Measurements from ENCODE around the gene PNMA5.

The PNMA5 gene

GRCh38 chrX:152958524-152959465 is 35.1 kb downstream of the PNMA5 start:
- peak; percentile 90 for DNase-seq

GRCh38 chrX:152958047-152958446 is 35.9 kb downstream of the PNMA5 start:
- DNase-seq: no peak

GRCh38 chrX:152950786-152951185 is 43.1 kb downstream of the PNMA5 start:
- DNase-seq: no peak

- DNase-seq: no peak
These were observed 44.8 kb downstream of the PNMA5 start for GRCh38 chrX:152949114-152949513.

GRCh38 chrX:152946681-152947080 is 47.2 kb downstream of the PNMA5 start:
- no peak for DNase-seq

GRCh38 chrX:152945021-152945979 is 48.6 kb downstream of the PNMA5 start:
- DNase-seq: no peak

- no peak for DNase-seq
These were observed 50.1 kb downstream of the PNMA5 start for GRCh38 chrX:152943826-152944225.

- DNase-seq: no peak
These were observed 51.9 kb downstream of the PNMA5 start for GRCh38 chrX:152942077-152942442.

GRCh38 chrX:152941328-152942076 is 52.4 kb downstream of the PNMA5 start:
- DNase-seq: peak; percentile 80

Data from effector CD4-positive, alpha-beta T cell (primary cell).